H9 (cell line): ENCODE results near the gene TMEM229B. TPM values are rescaled to one million over a fixed set of nuclear protein-coding genes. Genes with fewer than 3 reads are reported as not detected.

Experiments used
- DNase-seq: peaks from one replicate; pipeline ENCODE4 v3.0.0-alpha.2; 2017
- H2AFZ ChIP-seq: one replicate; pipeline ENCODE4 v1.6.1; 2013; ENCODE audit warnings: mild to moderate bottlenecking, low read length, control low read depth, moderate library complexity
- H2AK5ac ChIP-seq: 2 replicates; pipeline ENCODE4 v1.6.1; 2013; ENCODE audit warnings: low read length, control low read depth, mixed read lengths; ENCODE audit not compliant: insufficient read length
- H2BK120ac ChIP-seq: one replicate; pipeline ENCODE4 v1.6.1; 2013; ENCODE audit warnings: low read depth, mild to moderate bottlenecking, low read length, control low read depth, inconsistent platforms; ENCODE audit not compliant: poor library complexity, severe bottlenecking
- H2BK12ac ChIP-seq: 2 replicates; pipeline ENCODE4 v1.6.1; 2013; ENCODE audit warnings: low read length, control low read depth, mixed read lengths, low read depth; ENCODE audit not compliant: insufficient read length
- H2BK15ac ChIP-seq: 2 replicates; pipeline ENCODE4 v1.6.1; 2013; ENCODE audit warnings: low read depth, low read length, control low read depth
- H2BK20ac ChIP-seq: one replicate; pipeline ENCODE4 v1.6.1; 2013; ENCODE audit warnings: low read depth, mild to moderate bottlenecking, low read length, control low read depth, inconsistent platforms; ENCODE audit not compliant: poor library complexity, severe bottlenecking
- H2BK5ac ChIP-seq: 2 replicates; pipeline ENCODE4 v1.6.1; 2013; ENCODE audit warnings: low read length, control low read depth, mixed read lengths; ENCODE audit not compliant: insufficient read length
- H3K14ac ChIP-seq: 2 replicates; pipeline ENCODE4 v1.6.1; 2013; ENCODE audit warnings: low read length, control low read depth; ENCODE audit not compliant: insufficient read depth
- H3K18ac ChIP-seq: 2 replicates; pipeline ENCODE4 v1.6.1; 2013; ENCODE audit warnings: low read depth, mild to moderate bottlenecking, mixed read lengths, low read length, control low read depth; ENCODE audit not compliant: insufficient read length
- H3K23ac ChIP-seq: 2 replicates; pipeline ENCODE4 v1.6.1; 2013; ENCODE audit warnings: low read length, control low read depth, mixed read lengths, low read depth; ENCODE audit not compliant: insufficient read length
- H3K23me2 ChIP-seq: 2 replicates; pipeline ENCODE4 v1.6.1; 2013; ENCODE audit warnings: low read depth, mild to moderate bottlenecking, mixed read lengths, low read length, control low read depth; ENCODE audit not compliant: insufficient read length, poor library complexity, severe bottlenecking
- H3K27ac ChIP-seq: 2 replicates; pipeline ENCODE4 v1.5.1; 2013; ENCODE audit warnings: low read length, control low read depth, mixed read lengths, low read depth; ENCODE audit not compliant: insufficient read length
- H3K27me3 ChIP-seq: 2 replicates; pipeline ENCODE4 v1.6.1; 2013; ENCODE audit warnings: low read length, control low read depth, inconsistent platforms; ENCODE audit not compliant: insufficient read depth
- H3K4ac ChIP-seq: 2 replicates; pipeline ENCODE4 v1.6.1; 2013; ENCODE audit warnings: low read depth, mild to moderate bottlenecking, control low read depth, inconsistent platforms, low read length, moderate library complexity
- H3K4me1 ChIP-seq: 2 replicates; pipeline ENCODE4 v1.6.1; 2013; ENCODE audit warnings: low read length, control low read depth, inconsistent platforms; ENCODE audit not compliant: insufficient read depth
- H3K4me2 ChIP-seq: 2 replicates; pipeline ENCODE4 v1.6.1; 2013; ENCODE audit warnings: low read length, control low read depth, mixed read lengths; ENCODE audit not compliant: insufficient read length, insufficient read depth
- H3K56ac ChIP-seq: 2 replicates; pipeline ENCODE4 v1.6.1; 2013; ENCODE audit warnings: low read depth, mild to moderate bottlenecking, mixed read lengths, low read length, control low read depth; ENCODE audit not compliant: insufficient read length
- H3K79me1 ChIP-seq: 2 replicates; pipeline ENCODE4 v1.6.1; 2013; ENCODE audit warnings: low read depth, mild to moderate bottlenecking, moderate library complexity, low read length, control low read depth, inconsistent platforms; ENCODE audit not compliant: insufficient read depth, poor library complexity, severe bottlenecking
- H3K79me2 ChIP-seq: 2 replicates; pipeline ENCODE4 v1.6.1; 2013; ENCODE audit warnings: low read length, control low read depth, inconsistent platforms; ENCODE audit not compliant: insufficient read depth
- H3K9ac ChIP-seq: 2 replicates; pipeline ENCODE4 v1.6.1; 2013; ENCODE audit warnings: low read length, control low read depth, mixed read lengths; ENCODE audit not compliant: insufficient read length; ENCODE audit errors: extremely low read depth
- H3K9me3 ChIP-seq: one replicate; pipeline ENCODE4 v1.6.1; 2013; ENCODE audit warnings: low read depth, low read length, inconsistent platforms; ENCODE audit not compliant: control insufficient read depth
- H3T11ph ChIP-seq: one replicate; pipeline ENCODE4 v1.6.1; 2013; ENCODE audit warnings: mild to moderate bottlenecking, low read length, control low read depth, inconsistent platforms
- H4K20me1 ChIP-seq: one replicate; pipeline ENCODE4 v1.6.1; 2013; ENCODE audit not compliant: control insufficient read depth, insufficient read length, insufficient read depth
- H4K5ac ChIP-seq: 2 replicates; pipeline ENCODE4 v1.6.1; 2013; ENCODE audit warnings: low read depth, mild to moderate bottlenecking, mixed read lengths, low read length, control low read depth; ENCODE audit not compliant: insufficient read length
- H4K8ac ChIP-seq: replicated peaks from 2 replicates; pipeline ENCODE4 v1.6.1; 2013; ENCODE audit warnings: low read length, control low read depth, mixed read lengths, low read depth; ENCODE audit not compliant: insufficient read length
- H4K91ac ChIP-seq: 2 replicates; pipeline ENCODE4 v1.6.1; 2013; ENCODE audit warnings: low read depth, mild to moderate bottlenecking, moderate library complexity, mixed read lengths, low read length, control low read depth; ENCODE audit not compliant: insufficient read length
- H3K27ac Mint-ChIP-seq, 3 experiments: 2 replicates in 2 of 3; 3 replicates in 1 of 3; pipeline ENCODE4 v1.8.0; 2020 to 2021; ENCODE audit warnings: mixed read lengths in 3 of 3, mild to moderate bottlenecking in 1 of 3, moderate library complexity in 1 of 3
- H3K27me3 Mint-ChIP-seq: 2 replicates; pipeline ENCODE4 v1.8.0; 2021; ENCODE audit warnings: low read depth, mild to moderate bottlenecking, moderate library complexity, mixed read lengths
- H3K36me3 Mint-ChIP-seq, 3 experiments: 2 replicates in 2 of 3; 3 replicates in 1 of 3; pipeline ENCODE4 v1.8.0; 2020 to 2021; ENCODE audit warnings: low read depth in 3 of 3, mixed read lengths in 3 of 3; ENCODE audit not compliant: insufficient read depth in 1 of 3
- H3K4me1 Mint-ChIP-seq, 2 experiments: 2 replicates each; pipeline ENCODE4 v1.8.0; 2020; ENCODE audit warnings: mixed read lengths in 2 of 2
- H3K4me3 Mint-ChIP-seq, 2 experiments: 2 replicates in 1 of 2; 3 replicates in 1 of 2; pipeline ENCODE4 v1.8.0; 2020 to 2021; ENCODE audit warnings: mild to moderate bottlenecking in 2 of 2, mixed read lengths in 2 of 2, moderate library complexity in 1 of 2
- H3K9me3 Mint-ChIP-seq, 2 experiments: 2 replicates in 1 of 2; 3 replicates in 1 of 2; pipeline ENCODE4 v1.8.0; 2020; ENCODE audit warnings: mild to moderate bottlenecking in 2 of 2, mixed read lengths in 2 of 2, moderate library complexity in 1 of 2
- WGBS: extraction: QIAGEN DNeasy Blood & Tissue Kit; methylation state at CpG from one replicate; pipeline ENCODE4 v1.1.7; 2013; ENCODE audit warnings: missing lambda C conversion rate, low lambda C conversion rate, mixed read lengths; ENCODE audit not compliant: insufficient read length; ENCODE audit errors: extremely low coverage; 5-methylcytosine and 5-hydroxymethylcytosine counted together
- total RNA-seq: library from RNA; stranded (reverse); gene quantifications from 2 replicates; pipeline ENCODE4 v1.2.1, GENCODE V29; 2021
- TF ChIP-seq, protein P1 (sequence below): fragments of 200-600 bp; sonication (generic); conservative IDR thresholded peaks from 3 replicates; pipeline ENCODE4 v1.8.0; 2021; ENCODE audit warnings: antibody characterized with exemption, mild to moderate bottlenecking

TMEM229B gene
- total RNA-seq, 1 experiment from 2014 or later: 0.24 TPM

DNA sequence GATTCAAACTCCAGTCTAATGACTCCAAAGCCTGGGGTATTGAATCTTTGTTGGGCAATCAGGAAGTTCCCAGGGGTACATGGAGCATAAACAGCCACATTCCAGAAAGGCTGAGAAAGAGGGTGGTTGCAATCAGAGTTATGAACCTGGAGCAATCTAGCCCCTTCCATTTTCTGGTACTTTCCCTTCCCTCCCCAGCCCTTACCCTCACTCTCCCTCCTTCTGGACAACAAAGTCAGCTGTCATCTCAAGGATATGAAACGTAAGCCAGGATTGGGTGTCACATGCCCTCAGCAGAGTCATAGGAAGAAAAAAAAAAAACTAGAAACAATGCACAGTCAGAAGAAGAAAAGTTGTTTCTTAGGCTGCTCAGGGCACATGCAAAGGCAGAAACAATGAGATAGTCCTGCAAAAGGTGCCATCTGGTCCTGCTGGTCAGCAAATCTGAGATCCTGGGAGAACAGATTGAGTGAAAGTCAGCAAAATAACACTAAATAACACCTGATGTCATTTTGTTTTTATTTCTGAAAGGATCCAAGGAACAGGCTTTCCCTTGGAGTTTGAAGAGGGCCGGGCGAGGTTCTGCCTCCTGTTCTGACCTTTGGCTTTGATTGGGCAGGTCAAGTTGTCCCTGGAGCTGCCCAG is 27.1 kb downstream of the TMEM229B start:
- Mint-ChIP-seq H3K36me3 (no peaks in the 10 kb centered on the region), H3K4me3 (no peak overlapping the region), H3K4me1 (peaks cover 31 to 37% of the 10 kb centered on the region in 2 experiments), H3K27me3 (peaks cover 9% of the 10 kb centered on the region), H3K27ac (no peak overlapping the region; a peak in 2 of 7 replicates), H3K9me3 (no peaks in the 10 kb centered on the region)
- TF ChIP-seq, protein P1, sequence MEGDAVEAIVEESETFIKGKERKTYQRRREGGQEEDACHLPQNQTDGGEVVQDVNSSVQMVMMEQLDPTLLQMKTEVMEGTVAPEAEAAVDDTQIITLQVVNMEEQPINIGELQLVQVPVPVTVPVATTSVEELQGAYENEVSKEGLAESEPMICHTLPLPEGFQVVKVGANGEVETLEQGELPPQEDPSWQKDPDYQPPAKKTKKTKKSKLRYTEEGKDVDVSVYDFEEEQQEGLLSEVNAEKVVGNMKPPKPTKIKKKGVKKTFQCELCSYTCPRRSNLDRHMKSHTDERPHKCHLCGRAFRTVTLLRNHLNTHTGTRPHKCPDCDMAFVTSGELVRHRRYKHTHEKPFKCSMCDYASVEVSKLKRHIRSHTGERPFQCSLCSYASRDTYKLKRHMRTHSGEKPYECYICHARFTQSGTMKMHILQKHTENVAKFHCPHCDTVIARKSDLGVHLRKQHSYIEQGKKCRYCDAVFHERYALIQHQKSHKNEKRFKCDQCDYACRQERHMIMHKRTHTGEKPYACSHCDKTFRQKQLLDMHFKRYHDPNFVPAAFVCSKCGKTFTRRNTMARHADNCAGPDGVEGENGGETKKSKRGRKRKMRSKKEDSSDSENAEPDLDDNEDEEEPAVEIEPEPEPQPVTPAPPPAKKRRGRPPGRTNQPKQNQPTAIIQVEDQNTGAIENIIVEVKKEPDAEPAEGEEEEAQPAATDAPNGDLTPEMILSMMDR: no peak
- H4K20me1 ChIP-seq: no peaks in the 10 kb centered on the region
- H3K56ac ChIP-seq: no peak overlapping the region
- no peaks in the 10 kb centered on the region for H3K9me3 ChIP-seq
- H2AFZ ChIP-seq: no peak overlapping the region
- H3K27me3 ChIP-seq: no peaks in the 10 kb centered on the region
- H3K4ac ChIP-seq: no peak overlapping the region
- no peak overlapping the region for H4K91ac ChIP-seq
- peaks cover 5% of the 10 kb centered on the region for H3K4me1 ChIP-seq
- H3K4me2 ChIP-seq: no peak overlapping the region
- H4K8ac ChIP-seq: no peak overlapping the region
- H2BK120ac ChIP-seq: no peak overlapping the region
- no peaks in the 10 kb centered on the region for H3K23me2 ChIP-seq
- no peaks in the 10 kb centered on the region for H3K79me1 ChIP-seq
- H3K9ac ChIP-seq: no peak overlapping the region
- no peak overlapping the region for H3K18ac ChIP-seq
- DNase-seq: no peak
- no peak overlapping the region for H2BK5ac ChIP-seq
- no peak overlapping the region for H4K5ac ChIP-seq
- no peaks in the 10 kb centered on the region for H3K79me2 ChIP-seq
- H2BK12ac ChIP-seq: no peak overlapping the region
- no peak overlapping the region for H3T11ph ChIP-seq
- H2AK5ac ChIP-seq: no peak overlapping the region
- no peak overlapping the region for H2BK20ac ChIP-seq
- H3K23ac ChIP-seq: no peak overlapping the region
- WGBS: no CpG with 5 or more reads among the region's 3 CpGs
- H3K27ac ChIP-seq: no peak overlapping the region
- H2BK15ac ChIP-seq: no peak overlapping the region
- H3K14ac ChIP-seq: no peak overlapping the region; the same call in 1 of the 2 replicates
